Esophagus (tissue), 2 donors: Measurements from ENCODE around the gene SEMA3C. TPM values are rescaled to one million over a fixed set of nuclear protein-coding genes. Genes with fewer than 3 reads are reported as not detected.

Experiments used
- H3K27ac ChIP-seq, 2 donors: one replicate each; pipeline ENCODE4 v1.5.1; 2013; ENCODE audit warnings: low read depth in 2 of 2, mild to moderate bottlenecking in 2 of 2, inconsistent platforms in 1 of 2, low read length in 1 of 2, moderate library complexity in 1 of 2
- H3K27me3 ChIP-seq, 2 donors: one replicate each; pipeline ENCODE4 v1.6.1; 2013; ENCODE audit warnings: low read length in 2 of 2, control low read depth in 1 of 2, mild to moderate bottlenecking in 1 of 2; ENCODE audit not compliant: insufficient read depth in 2 of 2, control insufficient read depth in 1 of 2
- H3K36me3 ChIP-seq, 2 donors: one replicate each; pipeline ENCODE4 v1.6.1; 2013; ENCODE audit warnings: low read length in 1 of 2; ENCODE audit not compliant: control insufficient read depth in 2 of 2, insufficient read depth in 2 of 2
- H3K4me1 ChIP-seq, 2 donors: one replicate each; pipeline ENCODE4 v1.6.1; 2013; ENCODE audit warnings: low read length in 1 of 2; ENCODE audit not compliant: control insufficient read depth in 2 of 2, insufficient read depth in 2 of 2
- H3K4me3 ChIP-seq, 2 donors: one replicate each; pipeline ENCODE4 v1.5.1; 2013; ENCODE audit warnings: low read length in 2 of 2, mild to moderate bottlenecking in 2 of 2, low read depth in 1 of 2, moderate library complexity in 1 of 2
- H3K9me3 ChIP-seq, 2 donors: one replicate each; pipeline ENCODE4 v1.6.1; 2013; ENCODE audit warnings: mild to moderate bottlenecking in 2 of 2, low read depth in 1 of 2, low read length in 1 of 2, moderate library complexity in 1 of 2; ENCODE audit not compliant: control insufficient read depth in 2 of 2, insufficient read depth in 1 of 2
- WGBS, 2 donors: extraction: QIAGEN DNeasy Blood & Tissue Kit; methylation state at CpG; one replicate each; pipeline ENCODE4 v1.1.7; 2013; 5-methylcytosine and 5-hydroxymethylcytosine counted together
- polyA plus RNA-seq, 2 donors: library from polyadenylated mRNA; stranded (reverse); fragments of 200-250 nt; gene quantifications; one replicate each; pipeline ENCODE4 v1.2.3, GENCODE V29; 2013
- donor health status: healthy with polysubstance abuse.
- donor health status: Bipolar disorder and iron deficiency.

SEMA3C gene
- polyA plus RNA-seq, 2 donors, result 1.8 to 3.4 TPM

DNA sequence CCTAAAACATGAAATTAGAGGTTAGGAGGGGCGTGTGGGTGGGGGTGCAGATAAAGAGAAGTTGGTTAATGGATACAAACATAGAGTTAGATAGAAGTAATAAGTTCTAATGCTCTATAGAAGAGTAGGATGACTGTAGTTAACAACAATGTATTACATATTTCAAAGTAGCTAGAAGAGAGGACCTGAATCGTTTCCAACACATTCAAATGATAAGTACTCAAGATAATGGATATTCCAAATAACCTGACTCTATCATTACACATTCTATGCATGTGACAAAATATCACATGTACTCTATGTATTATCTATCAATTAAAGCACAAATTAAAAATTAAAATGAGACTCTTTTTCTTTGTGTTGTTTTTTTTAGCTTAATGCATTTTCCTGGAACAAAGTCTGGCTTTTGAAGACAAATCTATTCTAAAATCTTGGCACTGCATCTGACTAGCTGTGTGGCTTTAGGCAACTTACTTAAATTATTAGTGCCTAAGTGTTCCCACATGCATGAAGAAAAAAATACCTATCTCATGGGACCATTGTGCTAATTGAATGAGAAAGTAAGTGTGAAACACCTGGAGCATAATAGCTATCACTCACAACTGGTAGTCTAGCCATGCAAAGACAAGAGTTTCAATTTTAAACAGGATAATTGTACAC, 75.7 kb downstream of the SEMA3C start:
- H3K4me1 ChIP-seq, result no peaks in the 10 kb centered on the region
- no peaks in the 10 kb centered on the region for H3K27me3 ChIP-seq
- H3K36me3 ChIP-seq, result no peaks in the 10 kb centered on the region
- no peak overlapping the region for H3K4me3 ChIP-seq
- 47 to 55% methylated on average over 2 of the region's 2 CpGs for WGBS, 2 donors
- no peak overlapping the region for H3K27ac ChIP-seq
- no peaks in the 10 kb centered on the region for H3K9me3 ChIP-seq

DNA sequence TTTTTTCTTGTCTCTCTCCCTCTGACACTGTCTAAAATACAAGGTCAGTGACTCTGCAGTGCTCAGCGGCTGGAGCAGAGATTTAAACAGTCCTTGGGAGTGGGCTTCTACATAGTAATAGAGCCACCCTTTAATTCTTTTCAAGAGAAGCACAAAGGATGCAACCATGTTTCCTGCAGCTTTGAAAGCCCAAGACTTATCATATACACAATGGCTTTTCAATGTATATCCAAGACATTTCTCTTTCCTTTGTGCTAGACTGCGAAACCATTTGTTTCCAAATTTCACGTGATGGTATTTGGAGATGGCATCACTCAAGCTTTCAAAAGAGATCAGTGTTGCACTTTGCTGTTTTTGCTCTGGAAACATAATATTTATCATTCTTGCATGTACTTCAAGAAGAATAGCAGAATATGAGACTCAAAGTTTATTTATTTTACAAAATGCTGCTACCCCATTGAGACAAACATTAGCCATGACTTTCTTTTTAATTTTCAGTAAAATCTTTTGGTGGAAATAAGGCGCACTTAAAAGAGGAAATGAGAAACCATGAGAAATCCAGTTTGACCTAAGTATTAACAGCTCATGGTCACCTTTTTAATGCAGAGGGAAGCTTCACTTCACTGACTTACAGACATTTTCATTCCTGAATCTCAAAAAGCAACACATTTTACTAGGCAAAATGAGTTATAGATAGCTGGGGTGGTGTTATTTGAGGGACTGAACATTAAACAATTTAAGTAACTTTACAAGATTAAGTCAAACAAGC, 76.6 kb downstream of the SEMA3C start:
- Histone ChIP-seq H3K9me3 (no peaks in the 10 kb centered on the region), H3K4me1 (no peaks in the 10 kb centered on the region), H3K27ac (no peak overlapping the region), H3K4me3 (no peak overlapping the region), H3K36me3 (no peaks in the 10 kb centered on the region), H3K27me3 (no peaks in the 10 kb centered on the region)
- WGBS, 2 donors, result 72 to 80% methylated on average over 4 of the region's 4 CpGs

DNA sequence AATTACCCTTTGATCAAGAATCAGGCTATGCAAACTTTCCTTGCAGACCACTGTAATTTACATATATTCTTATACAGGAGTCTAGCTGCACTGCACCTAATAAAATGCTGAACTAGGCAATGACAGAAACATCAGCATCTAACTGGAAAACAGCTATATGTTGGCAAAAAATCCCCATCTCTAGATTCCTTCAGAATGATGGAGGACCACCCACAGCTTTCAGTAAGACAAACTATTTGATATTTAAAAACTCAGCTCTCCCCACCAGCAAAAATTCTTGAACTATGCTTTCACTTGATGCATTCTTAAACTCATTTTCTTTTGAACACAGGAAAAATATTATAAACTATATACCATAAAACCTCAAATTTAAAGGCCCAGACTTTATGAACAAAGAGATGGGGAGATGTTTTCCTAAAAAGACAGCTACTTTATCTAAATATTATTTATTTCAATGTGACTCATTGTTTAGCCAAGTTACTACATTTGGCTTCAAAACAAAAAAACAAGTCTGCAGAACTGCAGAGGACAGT, 77.4 kb downstream of the SEMA3C start:
- no peaks in the 10 kb centered on the region for H3K9me3 ChIP-seq
- H3K27ac ChIP-seq, result no peak overlapping the region
- H3K4me1 ChIP-seq, result no peaks in the 10 kb centered on the region
- H3K4me3 ChIP-seq, result no peak overlapping the region
- H3K27me3 ChIP-seq, result no peaks in the 10 kb centered on the region
- H3K36me3 ChIP-seq, result no peaks in the 10 kb centered on the region

DNA sequence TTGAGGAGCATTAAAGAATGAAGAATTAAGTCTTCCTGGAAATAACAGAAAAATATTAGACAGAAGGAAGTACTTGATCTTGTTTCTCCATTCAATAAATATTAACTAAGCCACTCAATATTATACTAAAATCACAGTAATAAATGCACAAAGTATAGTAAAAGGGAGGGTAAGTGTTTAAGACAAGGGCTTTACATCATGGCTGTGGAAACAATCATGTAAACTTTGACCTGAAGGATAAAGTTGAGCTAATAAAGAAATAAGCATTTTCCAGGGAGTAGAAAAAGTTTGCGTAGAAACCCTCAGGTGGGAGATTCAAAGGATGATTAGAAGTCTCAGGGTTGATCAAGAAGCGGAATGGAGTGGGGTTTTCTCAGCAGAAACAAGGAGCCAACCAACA, 78.2 kb downstream of the SEMA3C start:
- Histone ChIP-seq H3K27ac (no peak overlapping the region), H3K9me3 (no peaks in the 10 kb centered on the region), H3K4me3 (no peak overlapping the region), H3K36me3 (no peaks in the 10 kb centered on the region), H3K27me3 (no peaks in the 10 kb centered on the region), H3K4me1 (no peaks in the 10 kb centered on the region)
- 87 to 93% methylated on average over 2 of the region's 2 CpGs for WGBS, 2 donors

DNA sequence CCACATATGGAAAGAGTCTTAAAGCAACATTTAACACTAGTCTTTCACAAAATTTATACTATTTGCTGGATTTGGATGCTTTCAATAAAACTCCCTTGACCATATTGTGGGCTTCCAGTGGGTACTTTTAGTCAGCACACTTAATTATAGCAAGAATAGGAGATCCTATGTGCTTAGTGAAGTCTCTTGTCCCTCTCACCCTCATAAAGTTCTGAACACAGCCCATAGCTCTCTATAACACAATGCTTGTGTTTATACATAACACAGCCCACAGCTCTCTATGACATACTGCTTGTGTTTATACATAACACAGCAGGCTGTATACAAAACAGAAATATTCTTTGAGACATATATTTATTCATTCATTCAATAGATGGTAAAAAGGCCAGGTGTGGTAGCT, 79.0 kb downstream of the SEMA3C start:
- Histone ChIP-seq H3K27me3 (no peaks in the 10 kb centered on the region), H3K4me1 (no peaks in the 10 kb centered on the region), H3K36me3 (no peaks in the 10 kb centered on the region), H3K27ac (no peak overlapping the region), H3K4me3 (no peak overlapping the region), H3K9me3 (no peaks in the 10 kb centered on the region)

DNA sequence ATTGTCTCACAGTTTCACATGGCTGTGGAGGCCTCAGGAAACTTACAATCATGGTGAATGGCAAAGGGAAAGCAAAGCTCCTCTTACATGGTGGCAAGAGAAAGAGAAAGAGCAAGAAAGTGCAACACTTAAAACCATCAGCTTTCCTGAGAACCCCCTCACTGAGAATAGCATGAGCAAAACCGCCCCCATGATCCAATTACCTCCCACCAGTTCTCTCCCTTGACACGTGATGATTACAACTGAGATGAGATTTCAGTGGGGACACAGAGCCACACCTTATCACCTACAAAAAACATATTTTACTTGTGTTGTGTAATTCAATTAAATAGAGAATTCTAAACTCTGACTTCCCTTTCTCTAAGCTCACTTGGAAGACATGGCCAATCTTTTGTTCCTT, 80.2 kb downstream of the SEMA3C start:
- Histone ChIP-seq H3K4me3 (no peak overlapping the region), H3K27me3 (no peaks in the 10 kb centered on the region), H3K27ac (no peak overlapping the region), H3K36me3 (no peaks in the 10 kb centered on the region), H3K4me1 (no peaks in the 10 kb centered on the region), H3K9me3 (no peaks in the 10 kb centered on the region)
- 46 to 66% methylated on average over 2 of the region's 2 CpGs for WGBS, 2 donors

DNA sequence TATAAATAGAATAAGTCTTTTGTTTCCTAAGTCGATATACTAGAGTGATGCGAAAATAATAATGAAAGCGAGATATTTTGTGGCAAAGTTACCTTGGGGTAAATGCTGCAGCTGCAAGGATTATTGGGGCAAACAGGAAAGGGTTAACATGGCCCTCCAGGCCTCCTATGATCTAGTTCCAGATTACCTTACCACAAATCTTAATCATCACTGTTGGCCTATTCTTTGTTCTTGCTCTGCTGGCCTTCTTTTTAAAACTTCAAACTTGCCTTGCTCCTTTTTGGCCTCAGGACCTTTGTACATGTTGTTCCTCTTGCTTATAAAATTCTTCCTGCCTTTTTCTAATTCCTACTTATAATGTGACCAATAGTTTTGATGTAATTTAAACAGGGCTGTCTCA, 81.5 kb downstream of the SEMA3C start:
- no peak overlapping the region for H3K4me3 ChIP-seq
- H3K27ac ChIP-seq, result no peak overlapping the region
- WGBS, 2 donors, result 79 to 95% methylated on average over 3 of the region's 3 CpGs
- no peaks in the 10 kb centered on the region for H3K36me3 ChIP-seq
- H3K27me3 ChIP-seq, result no peaks in the 10 kb centered on the region
- H3K9me3 ChIP-seq, result no peaks in the 10 kb centered on the region
- no peaks in the 10 kb centered on the region for H3K4me1 ChIP-seq

DNA sequence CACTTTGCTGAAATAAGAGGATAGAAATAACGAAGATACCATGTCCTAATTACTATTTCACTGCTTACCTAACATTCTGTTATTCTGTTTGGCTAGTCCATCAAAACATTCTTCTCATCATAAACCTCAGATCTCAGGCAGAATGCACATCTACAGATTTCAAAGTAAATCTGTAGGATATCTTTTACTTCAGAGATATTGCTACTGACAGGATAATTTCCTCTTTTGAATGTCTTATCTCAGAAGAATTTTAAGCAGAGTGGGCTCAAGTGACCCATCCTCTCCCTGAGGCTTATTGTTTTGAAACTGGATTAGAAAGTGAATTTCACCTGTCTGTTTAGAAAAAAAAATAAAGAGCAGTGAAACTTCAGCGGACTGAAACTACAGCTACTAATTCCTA, 83.6 kb downstream of the SEMA3C start:
- H3K4me1 ChIP-seq, result no peaks in the 10 kb centered on the region
- no peaks in the 10 kb centered on the region for H3K27me3 ChIP-seq
- H3K9me3 ChIP-seq, result no peaks in the 10 kb centered on the region
- no peak overlapping the region for H3K27ac ChIP-seq
- H3K4me3 ChIP-seq, result no peak overlapping the region
- WGBS, 2 donors, result 54 to 78% methylated on average over 2 of the region's 2 CpGs
- H3K36me3 ChIP-seq, result no peaks in the 10 kb centered on the region

DNA sequence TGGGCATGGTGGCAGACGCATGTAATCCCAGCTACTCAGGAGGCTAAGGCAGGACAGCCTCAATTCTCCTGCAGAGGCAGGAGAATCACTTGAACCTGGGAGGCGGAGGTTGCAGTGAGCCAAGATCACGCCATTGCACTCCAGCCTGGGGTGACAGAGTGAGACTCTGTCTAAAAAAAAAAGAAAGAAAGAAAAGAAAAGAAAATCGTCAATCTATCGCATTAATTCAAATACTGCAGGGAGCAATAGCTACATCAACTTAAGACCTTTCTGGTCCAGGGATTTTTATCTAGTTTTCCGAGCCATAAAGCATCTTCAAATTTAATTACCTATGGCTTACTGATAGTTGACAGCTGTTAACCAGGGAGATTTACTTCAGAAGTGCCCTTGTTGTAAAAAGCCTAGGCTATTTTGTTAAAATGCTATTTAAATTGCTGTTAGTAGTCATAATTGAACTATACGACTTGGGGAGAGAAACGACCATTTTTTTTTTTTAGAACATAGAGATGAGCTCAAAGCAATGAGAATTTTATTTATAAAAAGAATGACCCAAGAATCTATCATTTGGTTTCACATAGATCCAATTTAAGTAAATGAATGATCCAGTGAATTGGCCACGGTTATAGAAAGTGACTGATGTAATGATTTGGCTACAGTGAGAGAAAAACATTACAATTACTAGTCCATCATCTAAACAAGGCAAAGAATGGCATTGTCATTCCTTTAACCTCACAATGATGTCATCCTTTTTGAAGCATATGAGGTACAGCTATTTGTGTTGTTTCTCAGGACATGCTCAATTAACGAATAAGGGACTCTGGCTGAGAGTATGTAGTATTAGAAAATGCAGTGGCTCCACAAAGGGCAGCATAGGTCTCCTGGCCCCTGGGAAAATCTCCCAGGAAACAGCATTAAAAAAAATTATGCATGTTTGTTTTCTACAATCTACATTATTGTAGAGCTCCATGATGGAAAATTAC, 85.3 kb downstream of the SEMA3C start:
- H3K4me3 ChIP-seq, result no peak overlapping the region
- H3K27me3 ChIP-seq, result no peaks in the 10 kb centered on the region
- no peaks in the 10 kb centered on the region for H3K4me1 ChIP-seq
- WGBS, 2 donors, result 59 to 70% methylated on average over 10 of the region's 10 CpGs
- H3K27ac ChIP-seq, result peak overlapping the region in 1 of 2 donors; percentile 4
- no peaks in the 10 kb centered on the region for H3K9me3 ChIP-seq
- no peaks in the 10 kb centered on the region for H3K36me3 ChIP-seq
